ENCODE data around the gene RUFY1. TPM values are rescaled to one million over a fixed set of nuclear protein-coding genes. Genes with fewer than 3 reads are reported as not detected.

Gene RUFY1
- total and polyA plus RNA-seq, 9 of the 15 experiments (the other 6 are each of a cell fraction or from before 2014, with no cell fraction given) = 5.0 to 41.7 (median 29.6) TPM

DNA sequence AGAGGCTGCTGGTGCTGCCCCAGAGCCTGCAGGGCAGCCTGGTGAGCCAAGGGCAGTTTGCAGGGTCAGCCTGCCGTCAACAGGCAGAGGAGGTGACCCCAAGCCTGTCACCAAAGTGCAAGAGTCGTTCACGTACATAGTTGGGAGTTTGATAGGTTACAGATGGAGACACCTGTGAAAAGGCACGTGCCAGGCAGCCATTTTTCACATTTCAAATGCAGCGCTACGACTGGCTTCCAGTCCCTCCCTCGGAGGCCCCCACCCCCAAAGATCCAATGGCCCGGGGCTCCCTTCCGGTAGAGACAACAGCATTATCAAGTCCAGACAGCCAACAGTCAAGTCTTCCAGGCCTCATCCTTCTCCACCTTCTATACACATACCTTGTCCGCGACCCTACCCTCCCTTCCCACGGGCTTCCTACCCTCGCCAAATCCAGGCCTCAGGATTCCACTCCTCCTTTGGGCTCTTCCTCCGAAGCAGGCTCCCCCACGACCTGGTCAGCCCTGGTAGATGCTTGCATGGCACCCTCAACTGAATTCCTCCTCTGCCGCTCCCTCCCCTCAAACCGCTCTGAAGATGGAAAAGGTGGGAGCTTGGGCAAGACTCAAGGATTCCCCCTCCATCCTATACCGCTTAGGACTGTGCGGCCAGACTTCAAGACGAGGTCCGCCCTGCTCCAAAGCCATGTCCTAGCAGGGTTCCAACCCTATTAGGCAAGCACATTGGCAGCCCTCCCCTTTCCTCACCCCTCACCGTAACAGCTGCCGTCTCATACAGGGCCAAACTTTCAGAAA lies 60.0 kb downstream of the RUFY1 start:
- Histone ChIP-seq H3K79me2 (ENCODE audit: control insufficient read depth, insufficient read depth, low read length) (peaks cover 10% of the 10 kb centered on the region; the same call in 1 of the 3 replicates), H2AFZ (ENCODE audit: low read depth, low read length) (no peak overlapping the region), H3K9ac (ENCODE audit: insufficient read depth in 1 of 2, low read depth in 2 of 2, low read length in 2 of 2) (0 out of 4 replicates have a peak overlapping the region, but pooled peaks of 1 of the 2 experiments have one; percentile 39), H3K36me3 (ENCODE audit: control insufficient read depth, insufficient read depth, low read length) (peaks cover 88% of the 10 kb centered on the region), H3K27me3 (ENCODE audit: control insufficient read depth in 2 of 2, insufficient read depth in 2 of 2, low read length in 2 of 2) (no peaks in the 10 kb centered on the region), H3K9me3 (replicated peaks; ENCODE audit: control insufficient read depth, insufficient read depth, low read depth, low read length) (no peaks in the 10 kb centered on the region), H3K4me2 (ENCODE audit: insufficient read depth, low read length) (no peak overlapping the region), H3K27ac (ENCODE audit: extremely low read depth, low read depth, low read length) (peak overlapping the region; percentile 38), H3K9me1 (ENCODE audit: control insufficient read depth, insufficient read depth, low read length) (no peaks in the 10 kb centered on the region), H3K4me3 (no peak overlapping the region), H4K20me1 (replicated peaks; ENCODE audit: control insufficient read depth, insufficient read depth, low read length) (peaks cover 20% of the 10 kb centered on the region), H3K4me1 (replicated peaks in 1 of 2; ENCODE audit: control insufficient read depth in 2 of 2, insufficient read depth in 2 of 2, low read length in 2 of 2) (peaks cover 24 to 32% of the 10 kb centered on the region in 2 experiments; a peak in 4 of 5 replicates)
- in situ Hi-C loops (cut with MboI) (no loop called here), intact Hi-C loops (cut with micrococcal nuclease) (no loop called here)
- CTCF ChIA-PET (ENCODE audit: low intra/inter-chr PET ratio) = no interaction called here
- no TSS peak for BruUV-seq (replicated peaks)
- ATAC-seq (no peak), DNase-seq (ENCODE audit: extremely low read depth in 1 of 4, low spot score in 3 of 4) (peak in 1 of 4 experiments; percentile 48), FAIRE-seq (no peak)
- POLR2A ChIA-PET = interaction anchor here (0.7 to 11.7 kb wide), 4 partner anchors 8 to 18 kb away, joined by 3 to 181 read pairs (median 9); partner anchors contain the start of gene HNRNPH1
- 62% methylated on average over 21 of the region's 23 CpGs for WGBS (ENCODE audit: insufficient coverage, low coverage, missing lambda C conversion rate)
- TF ChIP-seq, protein P1, sequence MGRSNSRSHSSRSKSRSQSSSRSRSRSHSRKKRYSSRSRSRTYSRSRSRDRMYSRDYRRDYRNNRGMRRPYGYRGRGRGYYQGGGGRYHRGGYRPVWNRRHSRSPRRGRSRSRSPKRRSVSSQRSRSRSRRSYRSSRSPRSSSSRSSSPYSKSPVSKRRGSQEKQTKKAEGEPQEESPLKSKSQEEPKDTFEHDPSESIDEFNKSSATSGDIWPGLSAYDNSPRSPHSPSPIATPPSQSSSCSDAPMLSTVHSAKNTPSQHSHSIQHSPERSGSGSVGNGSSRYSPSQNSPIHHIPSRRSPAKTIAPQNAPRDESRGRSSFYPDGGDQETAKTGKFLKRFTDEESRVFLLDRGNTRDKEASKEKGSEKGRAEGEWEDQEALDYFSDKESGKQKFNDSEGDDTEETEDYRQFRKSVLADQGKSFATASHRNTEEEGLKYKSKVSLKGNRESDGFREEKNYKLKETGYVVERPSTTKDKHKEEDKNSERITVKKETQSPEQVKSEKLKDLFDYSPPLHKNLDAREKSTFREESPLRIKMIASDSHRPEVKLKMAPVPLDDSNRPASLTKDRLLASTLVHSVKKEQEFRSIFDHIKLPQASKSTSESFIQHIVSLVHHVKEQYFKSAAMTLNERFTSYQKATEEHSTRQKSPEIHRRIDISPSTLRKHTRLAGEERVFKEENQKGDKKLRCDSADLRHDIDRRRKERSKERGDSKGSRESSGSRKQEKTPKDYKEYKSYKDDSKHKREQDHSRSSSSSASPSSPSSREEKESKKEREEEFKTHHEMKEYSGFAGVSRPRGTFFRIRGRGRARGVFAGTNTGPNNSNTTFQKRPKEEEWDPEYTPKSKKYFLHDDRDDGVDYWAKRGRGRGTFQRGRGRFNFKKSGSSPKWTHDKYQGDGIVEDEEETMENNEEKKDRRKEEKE (IDR thresholded peaks at IDR 0.05; ENCODE audit: borderline replicate concordance in 1 of 2, control insufficient read depth in 1 of 2, low read depth in 2 of 2, low read length in 1 of 2) = no peak
- TF ChIP-seq YY1 (IDR thresholded peaks at IDR 0.05; ENCODE audit: borderline replicate concordance in 1 of 3, control insufficient read depth in 1 of 3, extremely low read depth in 1 of 3, insufficient read depth in 3 of 3, insufficient read length in 1 of 3, insufficient replicate concordance in 2 of 3, low read depth in 1 of 3, low read length in 2 of 3) (peak in 1 of 3 experiments; percentile 59), CHD1 (IDR thresholded peaks at IDR 0.05; ENCODE audit: low read length) (no peak), POLR2G (IDR thresholded peaks at IDR 0.05; ENCODE audit: low read depth, low read length) (peak; percentile 4; the same call in 1 of the 2 replicates), RBFOX2 (IDR thresholded peaks at IDR 0.05; ENCODE audit: low read depth, low read length) (peak; percentile 44; the same call in 1 of the 2 replicates), SRSF9 (IDR thresholded peaks at IDR 0.05; ENCODE audit: borderline replicate concordance, low read depth, low read length) (no peak), POLR2A (conservative IDR thresholded peaks at IDR 0.05) (peak; percentile 53; the same call in 1 of the 2 replicates)
- TF ChIP-seq, protein P2, sequence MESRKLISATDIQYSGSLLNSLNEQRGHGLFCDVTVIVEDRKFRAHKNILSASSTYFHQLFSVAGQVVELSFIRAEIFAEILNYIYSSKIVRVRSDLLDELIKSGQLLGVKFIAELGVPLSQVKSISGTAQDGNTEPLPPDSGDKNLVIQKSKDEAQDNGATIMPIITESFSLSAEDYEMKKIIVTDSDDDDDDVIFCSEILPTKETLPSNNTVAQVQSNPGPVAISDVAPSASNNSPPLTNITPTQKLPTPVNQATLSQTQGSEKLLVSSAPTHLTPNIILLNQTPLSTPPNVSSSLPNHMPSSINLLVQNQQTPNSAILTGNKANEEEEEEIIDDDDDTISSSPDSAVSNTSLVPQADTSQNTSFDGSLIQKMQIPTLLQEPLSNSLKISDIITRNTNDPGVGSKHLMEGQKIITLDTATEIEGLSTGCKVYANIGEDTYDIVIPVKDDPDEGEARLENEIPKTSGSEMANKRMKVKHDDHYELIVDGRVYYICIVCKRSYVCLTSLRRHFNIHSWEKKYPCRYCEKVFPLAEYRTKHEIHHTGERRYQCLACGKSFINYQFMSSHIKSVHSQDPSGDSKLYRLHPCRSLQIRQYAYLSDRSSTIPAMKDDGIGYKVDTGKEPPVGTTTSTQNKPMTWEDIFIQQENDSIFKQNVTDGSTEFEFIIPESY (CRISPR knock-in tag; IDR thresholded peaks at IDR 0.05) = peak; percentile 75
- TF ChIP-seq, protein P3, sequence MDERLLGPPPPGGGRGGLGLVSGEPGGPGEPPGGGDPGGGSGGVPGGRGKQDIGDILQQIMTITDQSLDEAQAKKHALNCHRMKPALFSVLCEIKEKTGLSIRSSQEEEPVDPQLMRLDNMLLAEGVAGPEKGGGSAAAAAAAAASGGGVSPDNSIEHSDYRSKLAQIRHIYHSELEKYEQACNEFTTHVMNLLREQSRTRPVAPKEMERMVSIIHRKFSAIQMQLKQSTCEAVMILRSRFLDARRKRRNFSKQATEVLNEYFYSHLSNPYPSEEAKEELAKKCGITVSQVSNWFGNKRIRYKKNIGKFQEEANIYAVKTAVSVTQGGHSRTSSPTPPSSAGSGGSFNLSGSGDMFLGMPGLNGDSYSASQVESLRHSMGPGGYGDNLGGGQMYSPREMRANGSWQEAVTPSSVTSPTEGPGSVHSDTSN (CRISPR knock-in tag; IDR thresholded peaks at IDR 0.05; ENCODE audit: low read depth) = no peak
- TF ChIP-seq, protein P3 (tag; conservative IDR thresholded peaks at IDR 0.05; ENCODE audit: low read depth) = no peak
